OCI-LY1 (cell line): Measurements from ENCODE around the gene TMEM229B.

ENCODE experiments used
- H2AFZ ChIP-seq: fragments of 200-600 bp; sonication (generic), shearing (Covaris generic); 2 replicates; pipeline ENCODE4 v1.6.0; 2014; ENCODE audit warnings: antibody characterized with exemption, mild to moderate bottlenecking, low read length
- H3F3A ChIP-seq: fragments of 200-600 bp; sonication (generic), shearing (Covaris generic); 2 replicates; pipeline ENCODE4 v1.6.0; 2014; ENCODE audit warnings: mild to moderate bottlenecking, antibody characterized with exemption, low read length, moderate library complexity; ENCODE audit not compliant: insufficient read depth
- H3K27ac ChIP-seq: fragments of 200-600 bp; sonication (generic); 2 replicates; pipeline ENCODE4 v1.5.1; 2014; ENCODE audit warnings: low read length, mixed run types, mild to moderate bottlenecking, low read depth; ENCODE audit not compliant: poor library complexity, severe bottlenecking
- H3K27me3 ChIP-seq: fragments of 200-600 bp; sonication (generic); 2 replicates; pipeline ENCODE4 v1.6.0; 2014; ENCODE audit warnings: antibody characterized with exemption, mild to moderate bottlenecking, low read length, moderate library complexity; ENCODE audit not compliant: insufficient read depth
- H3K36me3 ChIP-seq: fragments of 200-600 bp; sonication (generic); 2 replicates; pipeline ENCODE4 v1.6.1; 2014; ENCODE audit warnings: mild to moderate bottlenecking, antibody characterized with exemption, low read length, moderate library complexity, mixed read lengths; ENCODE audit not compliant: insufficient read depth
- H3K4me1 ChIP-seq: fragments of 200-600 bp; sonication (generic); 2 replicates; pipeline ENCODE4 v1.5.1; 2014; ENCODE audit warnings: mild to moderate bottlenecking, low read length, moderate library complexity; ENCODE audit not compliant: insufficient read depth, severe bottlenecking
- H3K4me2 ChIP-seq: fragments of 200-600 bp; sonication (generic), shearing (Covaris generic); 2 replicates; pipeline ENCODE4 v1.6.1; 2014; ENCODE audit warnings: low read length
- H3K4me3 ChIP-seq: fragments of 200-600 bp; sonication (generic); 2 replicates; pipeline ENCODE4 v1.5.1; 2014; ENCODE audit warnings: low read length, low read depth, mild to moderate bottlenecking, mixed read lengths; ENCODE audit not compliant: poor library complexity, severe bottlenecking
- H3K79me2 ChIP-seq: fragments of 200-600 bp; shearing (Covaris generic); 2 replicates; pipeline ENCODE4 v1.6.1; 2016; ENCODE audit warnings: mixed run types, low read length, mixed read lengths; ENCODE audit not compliant: insufficient read depth
- H3K9ac ChIP-seq: fragments of 200-600 bp; sonication (generic), shearing (Covaris generic); 2 replicates; pipeline ENCODE4 v1.6.1; 2014; ENCODE audit warnings: mild to moderate bottlenecking, low read length, mixed read lengths
- H3K9me2 ChIP-seq: fragments of 200-600 bp; sonication (generic), shearing (Covaris generic); 2 replicates; pipeline ENCODE4 v1.6.1; 2014; ENCODE audit warnings: low read depth, mild to moderate bottlenecking, low read length, mixed read lengths
- H3K9me3 ChIP-seq: fragments of 200-600 bp; shearing (Covaris generic); 2 replicates; pipeline ENCODE4 v1.6.1; 2014; ENCODE audit warnings: low read length, mixed read lengths
- H4K20me1 ChIP-seq: fragments of 200-600 bp; sonication (generic), shearing (Covaris generic); 2 replicates; pipeline ENCODE4 v1.6.0; 2016; ENCODE audit warnings: mild to moderate bottlenecking, low read length; ENCODE audit not compliant: insufficient read depth
- CTCF ChIP-seq: fragments of 200-600 bp; sonication (generic), shearing (Covaris generic); IDR thresholded peaks from 2 replicates; pipeline ENCODE4 v1.5.1; 2017; ENCODE audit warnings: mild to moderate bottlenecking, antibody characterized with exemption, low read length, moderate library complexity, mixed read lengths
- EZH2 ChIP-seq: fragments of 200-600 bp; sonication (generic), shearing (Covaris generic); IDR thresholded peaks from 2 replicates; pipeline ENCODE4 v1.8.0; 2017; ENCODE audit warnings: borderline replicate concordance, mixed run types, mild to moderate bottlenecking, antibody characterized with exemption, low read length, moderate library complexity, mixed read lengths

TMEM229B gene

GRCh38 chr14:67474366-67474765 is 14.2 kb downstream of the TMEM229B start:
- Histone ChIP-seq H3K9ac (no peak overlapping the region), H3K27ac (no peak overlapping the region), H2AFZ (no peak overlapping the region), H3K9me3 (no peaks in the 10 kb centered on the region), H3K79me2 (no peaks in the 10 kb centered on the region), H4K20me1 (no peaks in the 10 kb centered on the region), H3K4me1 (no peaks in the 10 kb centered on the region), H3K27me3 (no peaks in the 10 kb centered on the region), H3K4me2 (no peak overlapping the region), H3K9me2 (no peaks in the 10 kb centered on the region), H3K4me3 (no peak overlapping the region), H3K36me3 (no peaks in the 10 kb centered on the region), H3F3A (no peaks in the 10 kb centered on the region)
- TF ChIP-seq EZH2 (no peak), CTCF (no peak)

GRCh38 chr14:67473290-67474082 is 15.0 kb downstream of the TMEM229B start:
- no peaks in the 10 kb centered on the region for H3K9me2 ChIP-seq
- no peaks in the 10 kb centered on the region for H4K20me1 ChIP-seq

GRCh38 chr14:67472726-67473125 is 15.8 kb downstream of the TMEM229B start:
- Histone ChIP-seq H3K79me2 (no peaks in the 10 kb centered on the region), H3K9ac (no peak overlapping the region), H3K4me2 (no peak overlapping the region), H3K27me3 (no peaks in the 10 kb centered on the region), H3K4me3 (no peak overlapping the region), H3K36me3 (no peaks in the 10 kb centered on the region), H3K4me1 (no peaks in the 10 kb centered on the region), H3K27ac (no peak overlapping the region), H4K20me1 (no peaks in the 10 kb centered on the region), H3K9me3 (no peaks in the 10 kb centered on the region), H3F3A (no peaks in the 10 kb centered on the region), H2AFZ (no peak overlapping the region), H3K9me2 (no peaks in the 10 kb centered on the region)
- TF ChIP-seq CTCF, result no peak
- TF ChIP-seq EZH2, result no peak

More at GRCh38 chr14:67473290-67474082, 15.0 kb downstream of the TMEM229B start:
- H3K27me3 ChIP-seq, result no peaks in the 10 kb centered on the region
- no peak overlapping the region for H3K4me3 ChIP-seq
- H3K4me1 ChIP-seq, result no peaks in the 10 kb centered on the region
- no peak overlapping the region for H3K9ac ChIP-seq
- no peaks in the 10 kb centered on the region for H3K79me2 ChIP-seq
- H3F3A ChIP-seq, result no peaks in the 10 kb centered on the region
- H2AFZ ChIP-seq, result no peak overlapping the region
- no peaks in the 10 kb centered on the region for H3K36me3 ChIP-seq
- no peak overlapping the region for H3K27ac ChIP-seq
- H3K9me3 ChIP-seq, result no peaks in the 10 kb centered on the region
- no peak overlapping the region for H3K4me2 ChIP-seq
- no peak for TF ChIP-seq CTCF
- no peak for TF ChIP-seq EZH2
